GM19324 (cell line): Measurements from ENCODE around the gene OPCML.

Experiments used
- ATAC-seq: cut with Tn5 transposase; IDR thresholded peaks from one replicate; pipeline ENCODE4 v1.9.1; 2021; ENCODE audit warnings: mild to moderate bottlenecking, moderate library complexity; ENCODE audit not compliant: unreplicated experiment, low FRiP score

Gene OPCML

DNA sequence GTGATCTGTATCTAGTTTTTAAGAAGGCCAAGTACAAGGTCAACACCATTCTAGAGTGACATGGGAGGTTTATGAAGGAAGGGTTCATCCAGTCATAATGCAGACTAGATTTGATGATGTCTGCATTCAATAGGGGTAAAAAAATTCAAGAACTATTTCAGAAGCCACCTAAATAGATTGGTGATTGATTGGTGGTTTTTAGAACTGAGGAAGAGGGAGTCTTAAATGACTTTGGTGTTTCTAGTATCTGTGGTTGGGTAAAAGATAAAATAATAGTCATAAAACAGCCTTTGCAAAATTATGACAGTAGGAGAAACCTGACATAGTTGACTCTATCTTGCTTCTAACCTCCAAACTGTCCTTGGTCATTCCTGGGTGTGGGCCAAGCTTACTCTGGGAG is 114.1 kb downstream of the OPCML start:
- no peak for ATAC-seq

DNA sequence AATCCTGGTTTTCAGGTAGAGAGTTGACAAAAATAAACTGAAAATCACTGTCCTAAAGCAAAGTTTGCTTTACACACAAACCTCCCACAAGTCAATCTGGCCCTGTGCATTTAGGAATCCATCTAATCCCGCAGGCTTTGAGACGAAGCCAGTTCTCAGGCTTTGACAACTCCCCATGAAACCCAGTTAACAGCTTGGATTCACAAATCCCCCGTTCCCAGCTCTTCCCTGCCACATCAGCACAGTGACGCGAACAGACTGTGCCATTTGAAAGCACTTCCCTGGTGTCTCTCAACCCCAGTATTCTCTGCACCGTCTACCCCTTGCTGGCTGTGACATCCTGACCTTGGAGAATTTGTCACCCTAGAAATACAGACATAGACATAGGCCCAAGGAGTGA is 117.8 kb downstream of the OPCML start:
- ATAC-seq = no peak

DNA sequence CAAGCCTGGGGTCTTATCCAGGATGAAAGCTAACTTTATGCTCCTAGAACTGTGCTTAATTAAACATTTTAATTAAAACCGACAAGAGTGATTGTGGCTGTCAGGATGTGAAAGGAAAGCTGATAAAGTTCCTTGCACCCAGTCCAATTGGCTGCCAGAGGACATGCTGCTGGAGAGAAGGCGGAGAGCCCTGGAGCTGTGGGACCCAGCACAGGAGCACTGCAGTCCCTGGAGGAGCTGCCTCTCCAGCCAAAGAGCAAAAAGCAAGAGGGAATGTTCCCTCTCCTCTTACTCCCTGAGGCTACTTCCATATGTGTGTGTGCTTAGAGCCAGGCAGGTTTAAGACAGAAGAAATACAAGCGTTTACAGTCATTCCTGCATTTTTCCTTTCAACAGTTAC is 118.6 kb downstream of the OPCML start:
- ATAC-seq = no peak

DNA sequence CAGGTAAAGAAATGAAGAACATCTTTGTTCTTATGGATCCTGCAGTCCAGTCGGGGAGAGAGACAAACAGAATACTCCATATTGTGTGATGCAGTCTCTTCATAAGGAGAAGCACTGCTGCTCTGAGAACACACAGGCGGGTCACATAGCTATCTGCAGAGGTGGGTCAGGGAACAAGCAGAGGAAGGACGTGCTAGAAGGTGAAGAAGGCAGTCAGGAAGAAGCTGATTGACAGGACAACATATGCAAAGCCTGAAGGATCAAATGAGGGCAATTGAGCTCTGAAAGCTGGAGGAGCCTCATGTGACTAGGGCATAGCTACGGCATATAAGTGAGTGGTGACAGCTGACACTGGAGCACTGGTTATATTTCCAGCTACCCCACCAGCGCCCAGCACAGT is 122.5 kb downstream of the OPCML start:
- no peak for ATAC-seq

DNA sequence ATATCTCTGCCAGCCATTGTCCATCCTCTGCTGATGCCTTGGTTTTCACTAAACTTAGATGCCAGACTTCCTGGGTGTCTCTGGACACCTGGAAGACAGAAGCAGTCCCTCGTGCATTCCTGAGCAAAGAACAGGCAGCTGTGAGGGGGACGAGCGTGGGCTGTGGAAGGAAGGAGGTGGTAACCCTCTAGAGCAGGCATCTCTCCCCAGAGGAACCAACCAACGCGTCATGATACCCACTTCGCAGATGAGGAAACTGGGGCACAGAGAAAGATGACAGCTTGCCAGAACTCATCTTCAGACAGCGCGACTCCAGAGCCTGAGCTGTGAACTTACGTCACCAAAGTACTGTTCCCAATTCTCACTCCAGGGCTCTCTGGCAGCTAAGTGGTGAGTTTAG is 123.4 kb downstream of the OPCML start:
- no peak for ATAC-seq

DNA sequence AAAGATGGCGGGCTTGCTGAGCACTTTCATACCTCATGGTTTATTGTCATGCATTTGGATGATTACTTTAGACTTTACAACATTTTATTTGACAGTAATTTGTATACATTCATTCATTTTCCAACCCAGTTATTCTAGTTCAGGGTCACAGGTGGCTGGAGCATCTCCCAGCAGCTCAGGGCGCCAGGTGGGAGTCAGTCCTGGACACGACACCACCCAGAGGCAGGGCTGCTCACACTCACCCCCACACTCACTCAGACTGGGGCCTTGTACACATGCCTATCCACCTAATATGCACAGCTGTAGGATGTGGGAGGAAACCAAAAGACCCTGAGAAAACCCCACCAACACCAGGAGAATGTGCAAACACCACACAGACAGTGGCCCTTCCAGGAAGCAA is 123.9 kb downstream of the OPCML start:
- ATAC-seq = no peak

DNA sequence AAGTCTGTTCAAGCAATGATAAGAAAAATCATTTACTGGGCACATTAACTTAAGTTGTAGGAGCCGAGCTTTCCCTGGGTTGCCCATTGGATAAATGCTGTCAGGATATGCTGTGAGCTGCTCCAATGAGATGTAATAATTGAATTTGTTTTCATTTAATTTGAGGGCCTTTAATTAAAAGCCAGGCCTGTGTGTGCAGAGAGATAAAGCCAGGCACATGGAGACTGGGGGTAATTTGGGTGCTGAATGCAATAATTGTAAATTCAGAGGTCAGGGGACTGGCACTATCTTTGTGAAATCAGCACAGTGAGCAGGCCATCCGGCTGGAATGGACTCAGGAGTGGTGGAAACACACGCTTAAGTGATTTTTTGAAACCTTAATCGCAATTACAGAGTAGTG is 125.8 kb downstream of the OPCML start:
- no peak for ATAC-seq

DNA sequence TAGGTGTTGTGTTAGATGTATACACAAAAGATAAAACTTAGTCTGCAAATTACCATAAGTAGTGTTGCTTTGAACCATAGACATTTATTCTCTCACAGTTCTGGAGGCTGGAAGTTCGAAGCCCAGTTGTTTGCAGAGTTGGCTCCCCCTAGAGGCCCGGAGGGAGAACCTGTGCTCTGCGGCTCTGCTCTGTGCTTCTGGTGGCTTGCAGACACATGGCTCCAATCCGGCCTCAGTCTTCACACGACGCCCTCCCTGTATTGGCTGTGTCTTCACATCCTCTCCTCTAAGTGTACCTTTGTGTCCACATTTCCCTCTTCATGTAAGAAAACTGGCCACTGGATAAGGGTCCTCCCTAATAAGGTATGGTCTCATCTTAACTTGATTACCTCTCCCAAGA is 128.4 kb downstream of the OPCML start:
- ATAC-seq = no peak

DNA sequence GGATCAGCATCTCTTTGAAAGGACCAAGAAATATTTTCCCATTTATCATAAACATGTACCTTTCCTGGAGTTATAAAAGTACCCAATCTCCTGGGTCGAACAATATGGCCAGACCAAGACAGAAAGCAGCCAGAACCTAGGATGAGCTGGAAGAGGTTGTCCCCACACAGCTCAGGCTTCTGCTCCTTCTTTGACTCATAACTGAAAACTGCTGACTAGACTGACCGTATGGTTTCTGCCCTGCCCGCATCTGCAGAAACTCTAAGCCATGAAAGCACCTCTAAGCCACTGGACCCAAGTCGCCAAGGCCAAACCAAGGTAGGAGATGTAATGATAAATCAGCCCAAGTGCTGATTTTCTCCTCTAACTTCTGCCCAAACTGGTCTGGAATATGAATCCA is 129.8 kb downstream of the OPCML start:
- no peak for ATAC-seq

DNA sequence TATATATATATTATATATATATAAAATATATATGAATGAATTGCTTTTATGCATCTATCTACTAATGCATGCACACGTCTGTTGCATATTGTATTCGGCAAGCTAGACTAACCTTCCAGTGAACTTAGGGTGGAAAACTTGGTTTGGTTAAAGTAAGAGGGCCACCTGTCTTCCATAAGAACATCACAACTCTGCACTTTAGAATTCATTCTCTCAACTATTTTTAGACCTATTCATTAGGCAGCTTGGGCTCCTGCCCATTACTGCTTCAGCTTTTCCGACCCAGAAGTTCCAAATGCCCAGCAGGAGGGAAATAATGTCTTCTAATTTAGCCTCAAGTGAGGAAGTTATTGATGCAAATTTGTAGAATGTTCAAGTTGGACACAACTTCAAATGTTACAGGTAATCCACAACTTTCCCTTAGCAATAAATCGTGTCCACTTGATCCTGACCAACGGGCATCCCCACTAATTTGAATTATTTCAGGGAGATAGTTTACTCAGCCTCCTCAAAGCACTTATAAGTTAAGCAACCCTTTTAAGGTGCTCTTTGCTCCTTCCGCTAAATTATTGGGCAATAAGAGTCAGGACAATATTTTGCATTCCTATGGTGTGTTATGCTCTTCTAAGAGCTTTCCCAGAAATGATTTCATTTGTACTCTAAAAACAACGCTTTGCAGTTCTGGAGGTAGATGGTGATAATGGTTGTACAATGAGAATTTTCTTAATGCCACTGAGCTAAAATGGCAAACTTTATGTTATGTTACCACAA is 132.3 kb downstream of the OPCML start:
- no peak for ATAC-seq

DNA sequence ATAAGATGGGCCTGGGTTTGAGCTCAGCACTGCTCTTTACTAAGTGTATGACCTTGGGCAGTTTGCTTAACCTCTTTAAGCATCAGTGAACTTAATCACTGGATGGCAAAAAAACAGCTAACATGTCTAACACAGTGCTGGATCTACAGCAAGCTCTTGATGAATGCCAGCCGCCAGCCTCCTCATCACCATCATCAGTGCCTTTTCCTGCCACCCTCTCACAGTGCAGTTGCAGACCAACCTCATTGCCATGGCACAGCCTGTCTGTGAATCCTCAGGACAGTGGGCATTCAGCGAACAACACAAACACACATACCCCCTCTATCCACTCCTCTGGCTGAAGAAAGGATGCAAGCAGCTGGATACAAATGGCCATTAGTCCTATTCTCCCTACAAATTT is 133.0 kb downstream of the OPCML start:
- ATAC-seq = no peak

DNA sequence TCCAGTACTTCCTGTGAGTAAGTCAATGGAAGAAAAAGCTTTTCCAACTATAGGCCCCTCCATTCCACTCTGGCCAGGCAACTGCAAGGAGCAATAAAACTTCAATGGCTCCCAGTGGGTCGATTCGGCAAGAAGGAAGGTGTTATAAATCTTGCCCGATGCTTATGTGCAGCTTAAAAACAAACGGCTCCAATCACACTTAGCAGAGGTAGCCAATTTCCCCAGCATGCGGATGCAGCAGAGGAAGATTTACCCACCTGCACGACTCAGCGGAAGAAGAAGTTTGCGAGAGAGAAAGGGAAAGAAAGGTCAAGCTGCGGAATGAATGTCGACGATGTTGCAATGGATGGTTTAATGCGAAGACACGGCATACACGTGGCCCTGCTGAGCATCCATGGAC is 141.5 kb downstream of the OPCML start:
- ATAC-seq = no peak

DNA sequence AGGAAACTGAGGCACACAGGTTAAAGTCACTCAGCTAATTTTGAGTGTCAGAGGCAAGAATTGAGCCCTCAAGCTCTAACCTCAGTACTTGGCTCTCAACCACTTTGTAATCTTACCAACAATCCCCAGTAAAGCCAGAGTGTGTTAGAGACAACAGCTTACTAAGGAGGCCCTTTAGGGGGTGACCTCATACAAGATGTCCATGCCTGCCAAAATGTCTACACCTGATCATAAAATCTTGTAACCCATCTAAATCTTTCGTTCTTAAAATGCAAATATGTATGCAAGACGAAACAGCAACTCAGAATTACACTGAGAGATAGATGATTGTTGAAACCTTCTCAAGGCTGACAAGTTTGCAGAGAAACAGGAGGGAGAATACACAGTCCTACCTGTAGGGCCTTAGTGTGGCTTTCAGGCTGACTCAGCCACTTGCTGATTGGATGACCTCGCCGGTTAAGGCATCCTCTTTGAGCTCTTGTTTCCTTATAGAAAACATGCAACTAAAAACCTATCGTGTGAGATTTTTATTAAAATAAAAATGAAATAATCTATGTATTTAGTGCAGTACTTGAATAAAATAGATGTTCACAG is 143.2 kb downstream of the OPCML start:
- ATAC-seq = no peak

DNA sequence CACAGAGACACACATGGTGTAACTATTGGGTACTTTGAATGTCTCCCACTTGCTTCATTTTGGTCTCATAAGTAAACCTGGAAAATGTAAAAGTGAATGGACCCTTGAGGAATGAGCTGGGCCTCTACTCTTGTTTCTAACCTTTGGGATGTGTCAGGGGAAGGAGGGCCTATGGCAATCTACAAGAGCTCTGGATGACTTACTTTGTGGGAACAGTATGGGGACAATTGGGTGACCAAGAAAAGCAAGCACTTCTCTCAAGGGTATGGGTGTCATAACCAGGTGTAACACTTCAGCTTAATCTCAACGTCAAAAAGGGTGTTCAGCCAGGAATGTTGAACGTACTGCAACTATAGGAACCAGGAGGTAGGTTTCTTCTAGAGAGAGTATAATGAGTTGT is 144.0 kb downstream of the OPCML start:
- no peak for ATAC-seq

DNA sequence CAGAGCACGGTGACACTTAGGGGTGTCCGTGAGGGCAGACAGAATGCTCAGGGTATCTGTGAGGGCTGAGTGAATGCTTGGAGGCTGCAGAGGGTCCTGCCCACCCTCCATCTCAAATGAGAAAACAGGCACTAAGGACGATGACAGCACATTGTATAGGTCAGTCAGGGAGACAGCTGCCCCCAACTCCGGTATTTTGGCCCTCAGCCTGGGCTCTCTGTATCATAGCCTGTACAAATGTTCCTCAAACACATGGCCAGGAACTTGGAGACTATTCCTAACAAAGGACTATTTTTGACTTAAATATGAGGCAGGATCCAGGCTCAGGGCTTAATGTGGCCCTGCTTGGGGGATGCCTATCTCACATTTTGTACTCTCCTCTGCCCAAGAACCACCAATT is 145.4 kb downstream of the OPCML start:
- no peak for ATAC-seq

DNA sequence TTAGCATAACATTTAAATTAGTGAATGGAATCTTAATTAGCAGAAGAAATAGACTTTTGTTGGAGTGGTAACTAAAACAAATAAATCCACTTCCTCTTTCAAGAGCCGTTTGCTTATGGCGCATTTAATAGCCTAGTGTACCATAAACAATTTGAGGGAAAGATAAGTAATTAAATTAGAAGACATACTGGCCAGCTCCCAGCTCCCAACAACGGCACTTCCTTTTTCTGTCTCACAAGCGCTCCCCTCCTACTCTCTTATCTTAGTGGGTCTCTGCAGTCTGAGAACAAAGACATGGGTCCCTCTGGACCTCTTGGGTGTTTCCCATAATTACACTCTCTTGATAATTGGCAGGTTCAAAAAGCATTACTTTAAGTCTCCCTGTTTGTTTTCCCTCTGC is 146.0 kb downstream of the OPCML start:
- ATAC-seq = no peak

DNA sequence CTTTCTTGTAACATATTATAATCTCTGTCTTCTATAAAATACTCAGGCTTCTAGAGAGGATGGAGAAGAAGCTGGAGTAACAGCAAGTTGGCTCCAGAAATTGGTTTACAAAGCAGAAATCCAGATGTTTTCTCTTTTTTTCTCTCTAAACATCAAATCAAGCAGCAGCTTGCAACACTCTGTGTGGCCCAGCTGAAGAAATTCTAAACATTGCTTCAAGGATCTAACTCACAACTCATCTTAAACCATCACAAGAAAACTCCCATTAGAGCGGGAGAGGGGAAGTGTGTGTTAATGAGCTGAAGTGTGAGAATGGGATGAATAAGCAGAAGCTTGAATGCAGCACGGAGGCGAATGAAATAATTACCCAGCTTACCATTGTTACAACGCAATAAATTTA is 146.5 kb downstream of the OPCML start:
- no peak for ATAC-seq

DNA sequence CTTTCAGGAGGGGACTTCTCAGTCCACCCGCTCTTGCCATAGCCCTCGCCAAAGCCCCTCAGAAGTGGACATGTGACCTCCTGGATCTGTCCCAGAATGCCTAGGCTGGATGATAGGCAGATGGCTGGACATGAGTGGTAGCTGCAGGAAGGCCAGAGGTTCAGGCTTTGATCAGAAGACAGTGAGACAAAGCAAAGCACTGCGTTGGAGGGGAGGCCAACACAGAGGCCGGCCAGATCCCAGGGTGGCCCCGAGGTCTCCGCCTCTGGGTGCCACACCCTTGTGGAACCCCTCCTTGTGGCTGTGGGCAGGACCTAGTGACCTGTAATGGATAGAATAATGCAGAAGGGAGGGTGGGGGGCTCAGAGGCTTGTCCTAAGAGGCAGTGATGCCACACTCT is 147.6 kb downstream of the OPCML start:
- no peak for ATAC-seq

DNA sequence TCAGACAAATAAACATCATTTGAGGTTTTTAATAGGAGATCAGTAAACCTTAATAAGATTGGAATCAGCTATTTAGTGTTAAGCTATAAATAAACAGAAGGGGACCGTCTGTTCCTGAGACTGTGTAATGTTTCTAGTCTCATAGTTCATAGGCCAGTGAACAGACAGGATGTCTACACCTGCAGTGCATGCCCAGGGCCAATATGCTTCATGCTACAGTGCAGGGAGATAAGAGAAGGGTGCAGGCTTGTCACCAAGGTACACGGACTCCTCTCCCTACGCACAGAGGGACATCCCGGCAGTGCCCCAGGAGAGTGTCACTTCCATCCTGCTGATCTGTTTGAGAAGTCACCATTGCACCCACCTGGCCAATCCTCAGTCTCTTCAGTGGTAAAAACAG is 148.6 kb downstream of the OPCML start:
- no peak for ATAC-seq

DNA sequence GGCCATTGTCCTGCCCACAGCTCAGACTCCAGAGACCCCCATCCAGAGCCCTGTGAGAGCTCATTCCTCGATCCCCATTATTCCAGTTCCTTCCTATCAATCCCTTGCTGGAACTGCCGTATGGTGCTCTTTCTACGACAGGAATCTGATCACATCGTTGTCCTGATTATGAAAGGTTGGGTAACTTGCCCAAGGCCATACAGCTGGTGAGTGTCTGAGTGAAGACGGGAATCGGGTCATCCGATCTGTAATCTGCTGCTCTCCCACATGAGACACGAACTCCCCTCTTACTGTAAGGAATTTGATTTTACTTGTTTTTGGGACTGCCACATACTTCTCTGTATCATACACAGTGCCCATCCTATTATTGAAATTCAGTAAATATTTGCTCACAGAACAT is 149.1 kb downstream of the OPCML start:
- no peak for ATAC-seq

DNA sequence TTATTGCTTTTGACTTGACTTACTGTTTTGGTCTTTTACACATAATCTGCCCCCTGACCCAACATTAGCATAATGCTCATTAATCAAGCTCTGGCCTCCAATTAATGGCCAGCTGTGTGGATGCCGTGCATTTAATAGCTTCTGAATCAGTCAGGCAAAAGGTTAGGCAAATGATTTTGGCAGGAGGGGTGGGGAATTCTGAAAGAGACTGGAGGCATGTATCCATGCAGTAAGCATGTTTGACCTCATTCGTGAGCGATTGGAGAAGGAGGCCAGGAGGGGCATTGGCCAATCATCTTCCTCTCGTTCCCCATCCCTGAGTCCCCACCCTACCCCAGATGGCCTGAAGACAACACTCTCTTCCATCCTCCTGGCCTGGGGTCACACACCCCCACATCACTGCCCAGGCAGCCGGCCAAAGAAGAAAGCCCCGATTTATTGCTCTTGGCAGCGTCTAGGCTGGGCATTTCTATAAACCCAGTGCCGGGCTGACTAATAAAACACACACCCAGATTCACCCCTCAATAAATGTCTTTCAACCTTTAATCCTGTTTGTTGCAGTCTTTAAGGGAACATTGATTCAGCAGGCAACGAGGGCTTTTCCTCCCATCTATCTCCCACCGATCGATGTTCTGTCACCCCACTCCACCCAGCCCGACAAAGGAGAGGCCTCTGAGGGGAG is 150.0 kb downstream of the OPCML start:
- no peak for ATAC-seq

DNA sequence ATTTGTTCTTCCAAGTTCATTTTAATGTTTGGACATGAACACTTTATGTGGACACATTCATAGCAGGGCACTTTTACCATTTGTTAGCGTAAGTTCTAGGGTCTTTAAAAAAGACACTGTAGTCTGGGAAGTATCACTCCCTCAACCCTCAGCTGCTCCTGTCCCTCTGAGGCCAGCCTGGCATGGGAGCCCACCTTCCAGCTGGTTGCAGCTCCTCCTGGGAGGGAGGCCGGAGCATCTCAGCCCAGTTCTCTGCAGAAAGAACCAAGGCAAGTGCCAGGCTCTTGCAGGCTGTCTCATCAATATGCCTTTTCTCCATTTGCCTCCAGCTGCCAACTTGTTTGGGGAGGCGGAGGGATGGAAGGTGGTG is 150.6 kb downstream of the OPCML start:
- ATAC-seq = no peak
